ENCODE data around the gene PAAF1.

The PAAF1 gene

GRCh38 chr11:73876424-73877310 lies at the start of gene PAAF1, which contains the start of gene COA4:
Gene PAAF1, plus strand, starts transcription at chr11:73876999. Its CDS starts 23 bp downstream, at chr11:73877022.
Gene COA4, minus strand, starts transcription at chr11:73876846. Its CDS starts 3,468 bp downstream, at chr11:73873378.
- no peak for TF ChIP-seq CTCF (IDR thresholded peaks at IDR 0.05; ENCODE audit: low read length, missing control alignments)
- H3K4me3 ChIP-seq (replicated peaks; ENCODE audit: low read depth, low read length), result peak within 1 kb of the TSS; percentile 97
- DNase-seq (ENCODE audit: low read depth), result peak; percentile 96

- TF ChIP-seq CTCF (IDR thresholded peaks at IDR 0.05; ENCODE audit: low read length, missing control alignments), result no peak
- H3K4me3 ChIP-seq (replicated peaks; ENCODE audit: low read depth, low read length), result no peak overlapping the region
- DNase-seq (ENCODE audit: low read depth), result no peak
Measured at GRCh38 chr11:73830261-73830660, 46.5 kb upstream of the PAAF1 start.

GRCh38 chr11:73833067-73833466 lies 43.7 kb upstream of the PAAF1 start:
- no peak for DNase-seq (ENCODE audit: low read depth)
- TF ChIP-seq CTCF (IDR thresholded peaks at IDR 0.05; ENCODE audit: low read length, missing control alignments), result no peak

GRCh38 chr11:73838443-73839122 lies 38.2 kb upstream of the PAAF1 start:
- H3K4me3 ChIP-seq (replicated peaks; ENCODE audit: low read depth, low read length), result no peak overlapping the region
- no peak for TF ChIP-seq CTCF (IDR thresholded peaks at IDR 0.05; ENCODE audit: low read length, missing control alignments)
- peak; percentile 47 for DNase-seq (ENCODE audit: low read depth)

More at GRCh38 chr11:73833067-73833466, 43.7 kb upstream of the PAAF1 start:
- H3K4me3 ChIP-seq (replicated peaks; ENCODE audit: low read depth, low read length), result no peak overlapping the region

GRCh38 chr11:73839123-73839457 lies 37.7 kb upstream of the PAAF1 start:
- TF ChIP-seq CTCF (IDR thresholded peaks at IDR 0.05; ENCODE audit: low read length, missing control alignments), result no peak
- H3K4me3 ChIP-seq (replicated peaks; ENCODE audit: low read depth, low read length), result no peak overlapping the region
- no peak for DNase-seq (ENCODE audit: low read depth)

- no peak for DNase-seq (ENCODE audit: low read depth)
- H3K4me3 ChIP-seq (replicated peaks; ENCODE audit: low read depth, low read length), result no peak overlapping the region
- no peak for TF ChIP-seq CTCF (IDR thresholded peaks at IDR 0.05; ENCODE audit: low read length, missing control alignments)
Measured at GRCh38 chr11:73851046-73851764, 25.6 kb upstream of the PAAF1 start.

Measured in fibroblast of pulmonary artery (primary cell).